Measurements from ENCODE around the gene CDV3.

CDV3 gene

DNA sequence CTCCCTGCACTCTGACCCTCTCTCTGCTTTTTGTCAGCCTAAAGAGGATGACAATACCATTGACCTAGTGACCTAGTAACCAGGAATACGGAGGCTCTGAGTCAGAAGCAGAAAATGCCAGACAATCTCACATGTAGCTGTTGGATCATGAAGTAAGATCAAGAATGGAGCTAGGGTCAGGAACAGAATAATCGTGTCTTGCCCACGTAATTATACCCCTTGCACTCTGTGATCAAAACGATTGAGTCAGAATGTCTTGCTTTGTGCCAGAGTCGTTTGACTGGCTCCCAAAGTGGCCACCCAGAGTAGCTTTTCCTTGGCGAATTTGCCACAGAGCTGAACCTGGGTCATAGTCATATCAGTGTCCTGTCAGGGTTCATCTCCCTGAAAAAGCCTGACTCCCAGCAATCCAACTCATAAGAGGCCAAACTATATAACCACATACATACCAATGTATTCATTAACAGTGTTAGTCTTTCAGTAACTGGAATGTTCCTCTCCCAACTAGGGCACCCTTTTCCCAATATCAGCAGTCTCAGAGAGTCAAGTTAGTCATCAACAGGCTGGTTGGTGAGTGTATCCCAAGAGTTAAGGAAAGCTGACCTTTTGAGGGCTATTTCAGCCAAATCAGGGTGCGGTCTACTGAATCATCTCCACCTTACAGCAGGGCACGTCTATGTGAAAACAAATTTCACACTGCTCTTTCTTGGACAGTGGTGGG is 5.0 kb upstream of the CDV3 start:
- DNase-seq (ENCODE audit: low read depth in 2 of 2): no peak

GRCh38 chr3:133570139-133570936 is 3.1 kb upstream of the CDV3 start:
- peak; percentile 77 to 79 for DNase-seq (ENCODE audit: low read depth in 2 of 2)

- no peak for DNase-seq (ENCODE audit: low read depth in 2 of 2)
Observed at GRCh38 chr3:133570937-133571320, 2.6 kb upstream of the CDV3 start.

DNA sequence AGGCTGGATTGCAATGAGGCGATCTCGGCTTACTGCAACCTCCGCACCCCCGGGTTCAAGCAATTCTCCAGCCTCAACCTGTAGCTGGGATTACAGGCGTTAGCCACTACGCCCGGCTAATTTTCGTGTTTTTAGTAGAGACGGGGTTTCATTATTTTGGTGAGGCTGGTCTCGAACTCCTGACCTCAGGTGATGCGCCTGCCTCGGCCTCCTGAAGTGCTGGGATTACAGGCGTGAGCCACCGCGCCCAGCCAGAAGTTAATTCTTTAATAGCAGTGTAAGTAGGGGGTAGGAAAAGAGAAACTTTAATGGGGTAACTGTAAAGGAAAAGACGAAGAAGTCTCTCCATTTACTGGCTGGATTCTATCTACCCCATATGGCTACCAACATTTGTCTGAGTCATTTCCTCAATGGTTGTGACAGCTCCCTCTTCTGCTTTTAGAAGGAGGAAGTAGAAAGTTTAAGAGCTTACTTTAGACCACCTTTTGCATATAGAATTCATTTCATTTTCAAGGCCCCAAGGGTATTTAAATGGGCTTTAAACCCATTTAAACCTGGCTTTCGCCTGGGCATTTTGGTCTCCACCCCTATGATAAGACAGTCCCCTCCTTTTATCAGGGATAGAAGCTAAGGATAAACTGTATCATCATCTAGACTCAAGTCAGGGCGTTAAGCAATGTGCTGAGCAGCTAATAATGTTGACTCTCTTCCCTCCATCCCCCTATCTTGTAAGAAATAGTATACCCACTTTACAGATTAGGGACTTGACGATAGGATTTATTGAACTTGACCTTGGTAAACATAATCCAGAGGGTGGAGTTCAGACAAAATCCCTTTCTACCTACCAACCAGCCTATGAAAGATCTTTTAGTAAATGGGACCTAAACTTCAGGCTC is 1.1 kb upstream of the CDV3 start:
- no peak for DNase-seq (ENCODE audit: low read depth in 2 of 2)

DNA sequence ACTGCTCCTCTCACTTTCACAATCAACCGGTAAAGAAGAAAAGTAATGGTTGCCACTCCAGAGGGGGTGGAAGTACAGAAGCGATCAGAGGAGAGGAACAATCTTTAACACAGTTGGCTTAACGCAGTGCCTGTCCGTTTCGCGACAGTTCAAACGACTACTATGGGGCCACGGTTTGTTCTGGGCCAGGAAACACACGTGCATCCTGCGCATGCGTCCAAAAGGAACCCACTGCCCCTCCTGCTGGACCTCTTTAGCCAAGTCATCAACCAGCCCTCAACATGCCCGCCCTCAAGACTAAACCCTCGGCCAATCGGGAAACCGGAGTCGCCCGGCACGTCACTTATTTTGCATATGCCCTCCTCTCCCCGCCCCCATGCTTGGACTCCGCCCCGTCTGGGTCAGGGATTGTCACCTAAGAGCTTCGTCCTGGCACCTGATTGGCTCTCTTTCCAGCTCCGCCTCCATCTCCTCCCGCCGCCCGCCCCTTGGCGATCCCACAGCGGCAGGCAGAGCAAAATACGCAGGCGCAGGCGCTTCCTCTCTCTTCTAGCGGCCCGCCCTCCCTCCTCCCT is 345 bp upstream of the CDV3 start:
- DNase-seq (ENCODE audit: low read depth in 2 of 2): peak; percentile 100

DNA sequence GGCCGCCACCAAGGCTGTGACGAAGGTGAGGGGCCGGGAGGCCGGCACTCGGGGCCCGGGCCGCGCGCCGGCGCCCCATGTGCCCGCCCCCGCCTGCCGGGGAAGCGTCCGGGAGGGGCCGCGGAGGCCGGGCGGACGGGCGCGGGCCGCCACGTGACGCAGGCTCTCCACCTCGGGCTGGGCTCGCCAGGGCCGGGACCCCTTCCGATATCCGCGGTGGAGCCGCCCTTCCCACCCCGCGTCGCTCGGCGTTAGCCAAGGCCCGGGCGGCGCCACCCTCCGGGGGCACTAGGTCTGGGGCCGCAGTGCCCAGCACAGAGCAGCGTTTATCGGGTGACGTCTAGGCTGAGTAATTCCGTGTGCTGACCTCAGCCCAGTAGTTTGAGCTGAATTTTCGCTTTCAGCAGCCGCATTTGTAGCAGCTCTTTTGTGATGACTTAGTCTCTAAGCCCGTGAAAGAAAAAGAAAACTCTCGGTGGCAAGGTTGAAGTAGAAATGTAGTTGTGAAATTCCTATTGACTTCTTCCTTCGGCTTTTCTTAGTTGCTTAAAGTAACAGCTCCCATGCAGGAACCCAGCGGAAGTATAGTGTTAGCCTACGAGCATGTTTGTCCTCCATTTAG is 885 bp downstream of the CDV3 start:
- no peak for DNase-seq (ENCODE audit: low read depth in 2 of 2)

GRCh38 chr3:133575086-133575485 is 1.6 kb downstream of the CDV3 start:
- no peak for DNase-seq (ENCODE audit: low read depth in 2 of 2)

DNA sequence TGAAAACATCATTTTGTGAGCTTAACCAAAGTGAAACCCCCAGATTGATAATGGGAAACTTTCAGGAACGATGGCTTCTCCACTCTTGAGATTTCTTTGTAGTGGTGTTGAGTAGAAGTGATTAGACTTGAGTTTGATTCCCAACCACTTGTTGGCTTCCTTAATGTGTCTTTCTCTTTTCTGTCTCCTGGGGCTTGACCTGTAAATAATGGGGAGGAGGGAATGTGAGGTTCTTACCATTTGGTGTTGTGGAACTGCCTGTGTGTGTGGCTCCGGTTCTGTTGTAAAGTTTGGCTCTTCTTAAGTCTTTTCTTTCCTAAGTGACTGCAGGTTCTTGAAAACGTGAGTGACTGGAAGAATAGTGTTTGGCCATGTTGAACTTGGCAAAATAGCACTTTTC is 2.7 kb downstream of the CDV3 start:
- DNase-seq (ENCODE audit: low read depth in 2 of 2): no peak

GRCh38 chr3:133578548-133579191 is 5.2 kb downstream of the CDV3 start:
- DNase-seq (ENCODE audit: low read depth in 2 of 2): no peak

- DNase-seq (ENCODE audit: low read depth in 2 of 2): no peak
Observed at GRCh38 chr3:133583396-133583795, 9.9 kb downstream of the CDV3 start.

DNA sequence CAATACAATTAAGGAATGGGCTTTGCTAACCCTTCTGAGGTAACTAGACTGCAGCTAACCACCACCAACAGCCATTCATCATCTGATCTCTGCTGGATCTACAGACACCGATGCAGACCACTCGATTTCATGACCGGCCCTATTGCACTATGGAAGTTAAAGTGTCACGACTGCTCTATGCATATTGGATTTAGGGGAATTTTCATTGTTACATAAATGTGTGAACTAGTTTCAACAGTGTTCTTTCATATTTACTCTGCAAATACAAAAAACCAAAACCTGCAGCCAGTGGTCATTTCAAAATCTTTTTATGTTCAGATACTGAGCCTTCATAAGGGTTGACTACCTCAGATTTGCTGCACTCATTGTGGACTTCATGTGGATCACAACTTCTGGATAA is 14.5 kb downstream of the CDV3 start:
- no peak for DNase-seq (ENCODE audit: low read depth in 2 of 2)

GRCh38 chr3:133588784-133589465 is 15.4 kb downstream of the CDV3 start:
- no peak for DNase-seq (ENCODE audit: low read depth in 2 of 2)

- DNase-seq (ENCODE audit: low read depth in 2 of 2): no peak
Observed at GRCh38 chr3:133589503-133589902, 16.0 kb downstream of the CDV3 start.

- no peak for DNase-seq (ENCODE audit: low read depth in 2 of 2)
Observed at GRCh38 chr3:133591271-133591742, 17.8 kb downstream of the CDV3 start.

GRCh38 chr3:133592843-133593242 is 19.4 kb downstream of the CDV3 start:
- DNase-seq (ENCODE audit: low read depth in 2 of 2): no peak

GRCh38 chr3:133593243-133593642 is 19.8 kb downstream of the CDV3 start:
- DNase-seq (ENCODE audit: low read depth in 2 of 2): no peak

- no peak for DNase-seq (ENCODE audit: low read depth in 2 of 2)
Observed at GRCh38 chr3:133595341-133595740, 21.9 kb downstream of the CDV3 start.

DNA sequence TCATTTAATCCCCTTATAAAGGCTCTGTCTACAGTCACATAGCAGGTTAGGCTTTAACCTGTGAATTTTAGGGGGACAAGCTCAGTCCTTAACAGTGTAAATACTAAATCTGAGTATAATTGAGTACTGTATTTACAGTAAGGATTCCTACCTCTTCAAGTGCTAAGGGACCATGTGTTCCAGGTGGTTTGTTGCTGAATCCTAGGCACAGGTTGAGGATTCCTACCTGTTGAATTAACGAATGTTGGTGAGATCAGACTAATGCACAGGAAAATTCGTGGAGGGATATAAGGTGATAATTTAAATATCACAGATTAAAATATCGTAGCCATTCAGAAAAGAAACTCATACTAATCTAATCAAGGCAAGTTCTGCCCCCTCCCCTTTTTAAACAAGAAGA is 24.9 kb downstream of the CDV3 start:
- no peak for DNase-seq (ENCODE audit: low read depth in 2 of 2)

DNA sequence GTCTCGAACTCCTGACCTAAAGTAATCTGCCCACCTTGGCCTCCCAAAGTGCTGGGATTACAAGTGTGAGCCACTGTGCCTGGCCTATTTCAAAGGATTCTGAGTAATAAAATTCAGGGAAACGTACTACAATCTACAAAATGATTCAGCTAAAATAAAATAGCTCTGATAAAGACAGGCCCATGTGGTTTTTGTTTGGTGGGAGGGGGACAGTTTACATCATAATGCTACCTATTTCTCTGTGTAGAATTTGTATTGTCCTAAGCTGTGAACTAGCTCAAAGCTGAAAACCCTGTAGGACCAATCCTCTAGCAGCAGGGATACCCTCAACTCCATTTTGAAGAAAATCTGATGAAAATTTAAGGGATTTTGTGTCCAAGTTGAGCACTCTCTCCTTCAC is 25.8 kb downstream of the CDV3 start:
- DNase-seq (ENCODE audit: low read depth in 2 of 2): no peak

DNA sequence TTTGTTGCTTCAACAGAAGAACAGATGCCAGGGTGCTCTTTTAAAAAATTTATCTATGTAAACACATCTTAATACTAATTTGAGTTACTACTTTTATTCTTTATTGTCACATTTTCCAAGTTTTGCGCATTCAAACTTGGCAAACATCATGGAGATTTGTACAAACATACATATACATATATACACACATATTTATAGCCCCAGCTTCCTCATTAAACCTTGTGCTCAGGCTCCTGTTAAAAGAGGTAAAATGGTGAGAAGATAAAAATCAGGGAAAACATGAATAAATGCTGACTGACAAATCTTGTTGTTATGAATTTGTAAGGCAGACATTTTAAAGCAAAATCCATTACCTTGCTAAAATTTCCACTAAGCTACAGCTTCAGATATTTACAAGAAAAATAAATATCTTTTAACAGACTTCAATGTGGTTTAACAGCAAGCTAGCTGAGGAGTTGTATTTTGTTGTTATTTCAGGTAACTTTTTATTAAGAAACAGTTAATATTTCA is 27.1 kb downstream of the CDV3 start:
- no peak for DNase-seq (ENCODE audit: low read depth in 2 of 2)

All from fibroblast of skin of left quadriceps (primary cell).